Spleen (tissue), 7 donors: ENCODE measurements around the gene AOX1.

Experiments used
- CTCF ChIP-seq, 11 experiments: fragments of 200-600 bp in 7 of 11; fragments of 450-650 bp in 4 of 11; sonication (generic) in 4 of 11; IDR thresholded peaks in 8 of 11; conservative IDR thresholded peaks in 3 of 11; 1 replicate in 7 of 11; 2 replicates in 4 of 11; pipeline versions ENCODE4 v1.4.0 to v1.8.0; 2016 to 2021; ENCODE audit warnings: antibody characterized with exemption in 11 of 11, inconsistent platforms in 4 of 11, mild to moderate bottlenecking in 1 of 11
- POLR2A ChIP-seq, 3 donors: fragments of 450-650 bp; IDR thresholded peaks; one replicate each; pipeline ENCODE4 v1.5.1; 2017; ENCODE audit warnings: antibody characterized with exemption in 3 of 3, mild to moderate bottlenecking in 1 of 3
- donor health status: DM: no; HTN: no; CAD: no; lungs with moderate emphysema.
- donor health status: DM: no; HTN: no; CAD: no.
- donor health status: DM: no; HTN: no; CAD: no.

DNA sequence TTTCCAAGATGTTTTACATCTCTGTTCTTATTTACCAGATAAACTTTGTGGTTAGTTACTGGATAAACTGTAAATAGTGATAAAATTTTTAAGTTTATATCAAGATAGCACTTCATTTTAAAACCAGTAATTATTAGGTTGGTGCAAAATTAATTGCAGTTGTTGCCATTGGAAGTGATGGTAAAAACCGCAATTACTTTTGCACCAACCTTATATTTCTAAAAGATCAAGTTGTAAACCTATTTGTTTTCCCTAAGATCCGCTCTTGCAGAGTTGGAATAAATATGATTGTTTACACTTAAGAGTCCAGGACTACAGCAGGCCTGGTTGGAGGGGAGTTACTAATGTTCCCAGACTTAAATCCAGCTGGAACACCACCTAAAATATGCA, 479 bp upstream of the AOX1 start:
- TF ChIP-seq CTCF (IDR thresholded peaks at IDR 0.05 in 8 of 11, conservative IDR thresholded peaks at IDR 0.05 in 3 of 11) (no peak), POLR2A (IDR thresholded peaks at IDR 0.05) (no peak)
